Fibroblast of upper back skin (primary cell): Measurements from ENCODE around the gene PARP3.

Experiments
- DNase-seq: peaks from one replicate; pipeline ENCODE4 v3.0.0-alpha.2; 2013

Gene PARP3

GRCh38 chr3:51934139-51934850 lies 7.9 kb upstream of the PARP3 start:
- no peak for DNase-seq

- DNase-seq: no peak
Measured at GRCh38 chr3:51934991-51935885, 6.9 kb upstream of the PARP3 start.

GRCh38 chr3:51935886-51936755 lies 6.0 kb upstream of the PARP3 start:
- no peak for DNase-seq

- DNase-seq: no peak
Measured at GRCh38 chr3:51937014-51937413, 5.1 kb upstream of the PARP3 start.

- DNase-seq: no peak
Measured at GRCh38 chr3:51937611-51938450, 4.3 kb upstream of the PARP3 start.

- no peak for DNase-seq
Measured at GRCh38 chr3:51938780-51939425, 3.3 kb upstream of the PARP3 start.

GRCh38 chr3:51940648-51941462 lies 1.3 kb upstream of the PARP3 start:
- no peak for DNase-seq

GRCh38 chr3:51941463-51941797 lies 733 bp upstream of the PARP3 start:
- no peak for DNase-seq

- DNase-seq: peak; percentile 54
Measured at GRCh38 chr3:51942603-51943450, 664 bp downstream of the PARP3 start.

- DNase-seq: no peak
Measured at GRCh38 chr3:51943451-51944391, 1.6 kb downstream of the PARP3 start.

- DNase-seq: no peak
Measured at GRCh38 chr3:51944451-51945021, 2.4 kb downstream of the PARP3 start.

- DNase-seq: no peak
Measured at GRCh38 chr3:51945031-51945840, 3.1 kb downstream of the PARP3 start.

- DNase-seq: no peak
Measured at GRCh38 chr3:51945926-51946705, 4.0 kb downstream of the PARP3 start.

GRCh38 chr3:51946796-51947195 lies 4.6 kb downstream of the PARP3 start:
- DNase-seq: no peak

GRCh38 chr3:51947215-51947900 lies 5.2 kb downstream of the PARP3 start:
- no peak for DNase-seq

- DNase-seq: no peak
Measured at GRCh38 chr3:51948016-51948580, 5.9 kb downstream of the PARP3 start.
